Measurements from ENCODE around the gene DDX23. TPM values are rescaled to one million over a fixed set of nuclear protein-coding genes. Genes with fewer than 3 reads are reported as not detected.

DDX23 gene
- total and polyA plus RNA-seq, 2 of the 4 experiments (the other 2 are of a cell fraction) = 61.8 to 81.9 TPM

DNA sequence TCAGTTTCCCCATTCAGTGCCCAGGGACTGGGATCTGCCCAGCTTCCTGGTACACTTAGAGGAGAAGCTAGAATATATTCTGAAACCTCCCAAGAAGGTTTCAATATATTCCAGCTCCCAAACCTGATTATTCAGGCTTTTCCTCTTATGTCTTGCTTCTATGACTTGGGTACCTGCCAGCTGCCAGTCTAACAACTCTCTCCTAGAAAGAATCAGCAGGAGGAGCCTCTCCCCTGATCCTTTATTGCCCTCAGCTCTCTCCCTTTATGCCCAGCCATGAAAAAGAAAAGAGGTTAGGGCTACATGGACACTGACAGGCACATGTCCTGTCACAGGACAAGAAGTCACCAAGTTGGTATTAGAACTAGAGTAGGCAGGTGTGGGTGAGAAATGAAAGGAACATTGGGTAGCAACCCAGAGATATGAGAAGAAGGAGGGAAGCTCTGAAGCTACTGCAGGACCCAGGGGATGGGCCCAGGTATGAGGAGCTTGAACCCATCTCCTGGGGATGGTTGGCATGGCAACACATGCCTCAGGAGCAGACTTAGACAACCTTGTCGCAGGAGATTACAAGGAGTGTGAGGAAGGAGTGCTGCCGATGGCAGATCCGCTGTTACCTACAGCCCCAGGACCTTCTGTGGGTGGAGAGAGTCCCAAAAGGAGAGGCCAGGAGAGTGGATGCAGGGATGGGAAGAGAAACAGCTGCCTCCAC, 35.7 kb downstream of the DDX23 start:
- no peak overlapping the region for H2BK5ac ChIP-seq (ENCODE audit: low read depth, low read length, poor library complexity, severe bottlenecking)
- H3K23ac ChIP-seq (ENCODE audit: low read depth, low read length) = 0 out of 2 replicates have a peak overlapping the region, but pooled peaks have one; percentile 7
- peak overlapping the region; percentile 38; the same call in 1 of the 2 replicates for H3K4ac ChIP-seq (ENCODE audit: low read depth, low read length)
- H3K9me1 ChIP-seq (ENCODE audit: insufficient read depth, low read length) = peaks cover 30% of the 10 kb centered on the region
- H3K79me1 ChIP-seq (ENCODE audit: low read depth in 1 of 2, low read length in 2 of 2) = peaks cover 48 to 85% of the 10 kb centered on the region in 2 experiments
- TF ChIP-seq CEBPB (IDR thresholded peaks at IDR 0.05; ENCODE audit: low read depth, low read length) = no peak
- no peak overlapping the region for H3K18ac ChIP-seq (ENCODE audit: low read depth, low read length)
- ATAC-seq (ENCODE audit: low read depth) = no peak
- CTCF ChIA-PET = interaction anchor here (0.6 to 3.1 kb wide), 2 partner anchors 22 to 419 kb away, joined by 5 to 11 read pairs; no protein-coding TSS in a partner anchor
- no peaks in the 10 kb centered on the region for H3K9me3 ChIP-seq (ENCODE audit: control insufficient read depth, insufficient read depth, low read length)
- no peak overlapping the region for H2AFZ ChIP-seq (replicated peaks; ENCODE audit: low read length, poor library complexity)
- no peak overlapping the region for H3K27ac ChIP-seq (ENCODE audit: insufficient read depth, low read length)
- H3K14ac ChIP-seq (replicated peaks; ENCODE audit: low read depth, low read length) = 0 out of 2 replicates have a peak overlapping the region, but pooled peaks have one; percentile 27
- H3K27me3 ChIP-seq (ENCODE audit: control insufficient read depth, insufficient read depth, low read length) = no peaks in the 10 kb centered on the region
- peak overlapping the region; percentile 63 for H3K4me2 ChIP-seq (ENCODE audit: low read depth, low read length)
- no peak overlapping the region for H2BK20ac ChIP-seq (ENCODE audit: low read depth, low read length)
- H2BK120ac ChIP-seq (ENCODE audit: low read depth, low read length) = no peak overlapping the region
- peak overlapping the region; percentile 61 for H3K9ac ChIP-seq (ENCODE audit: low read depth, low read length)
- H3K56ac ChIP-seq (ENCODE audit: extremely low read depth, insufficient read depth, low read length) = peak overlapping the region; percentile 39; the same call in 1 of the 2 replicates
- no peaks in the 10 kb centered on the region; the same call in 1 of the 2 replicates for H3K36me3 ChIP-seq (ENCODE audit: control insufficient read depth, insufficient read depth, low read length)
- POLR2A ChIA-PET (ENCODE audit: unreplicated experiment) = no interaction called here
- no peak overlapping the region for H2BK15ac ChIP-seq (ENCODE audit: low read depth, low read length)
- peak overlapping the region; percentile 6 for H2AK9ac ChIP-seq (replicated peaks; ENCODE audit: low read depth, low read length, poor library complexity)
- peak overlapping the region; percentile 10 for H2AK5ac ChIP-seq (ENCODE audit: low read depth, low read length)
- H3K4me1 ChIP-seq (ENCODE audit: control insufficient read depth, insufficient read depth, low read length) = peaks cover 33% of the 10 kb centered on the region
- no peak overlapping the region for H4K5ac ChIP-seq (ENCODE audit: low read depth, low read length)
- H4K8ac ChIP-seq (ENCODE audit: low read depth in 2 of 2, low read length in 2 of 2) = peak overlapping the region in 1 of 2 experiments; percentile 53; a peak in 2 of 4 replicates
- DNase-seq = no peak
- in situ Hi-C loops (cut with MboI; ENCODE audit: low sequenced_read_pairs) = no loop called here
- peak overlapping the region; percentile 55 for H3K4me3 ChIP-seq (ENCODE audit: insufficient read depth, low read depth, low read length)
- 0 out of 2 replicates have a peak, but pooled peaks cover 4% of the 10 kb centered on the region for H4K20me1 ChIP-seq (ENCODE audit: insufficient read depth, low read length)
- 50% methylated on average over 1 of the region's 3 CpGs; no CpG with 5 or more reads in 1 of the 2 experiments for WGBS, 2 experiments (ENCODE audit: extremely low coverage in 2 of 2, insufficient read length in 1 of 2)
- dilution Hi-C loops (cut with HindIII; ENCODE audit: low sequenced_read_pairs, unreplicated experiment) = no loop called here
- H4K91ac ChIP-seq (ENCODE audit: insufficient read depth, low read depth, low read length) = peak overlapping the region; percentile 26; the same call in 1 of the 2 replicates
- no TSS peak for BruUV-seq (replicated peaks)
- intact Hi-C loops (cut with micrococcal nuclease) = no loop called here
